Epithelial cell of proximal tubule (primary cell): ENCODE data around the gene LMOD1. TPM values are rescaled to one million over a fixed set of nuclear protein-coding genes. Genes with fewer than 3 reads are reported as not detected.

Experiments used
- DNase-seq: peaks from one replicate; pipeline ENCODE4 v3.0.0-alpha.2; 2011; ENCODE audit warnings: low read depth
- H3K4me3 ChIP-seq: 2 replicates; pipeline ENCODE4 v1.5.1; 2011; ENCODE audit warnings: low read depth, mild to moderate bottlenecking, low read length
- total RNA-seq: library from RNA; depleted of rRNA; stranded (reverse); fragments of >200 nt; gene quantifications from 2 replicates; pipeline ENCODE4 v1.2.3, GENCODE V29; 2015
- TF ChIP-seq, protein P1 (sequence below): conservative IDR thresholded peaks from 2 replicates; pipeline ENCODE4 v1.5.1; 2012; ENCODE audit warnings: low read depth, mild to moderate bottlenecking, low read length

LMOD1 gene
- total RNA-seq, 1 donor from 2014 or later = not detected

DNA sequence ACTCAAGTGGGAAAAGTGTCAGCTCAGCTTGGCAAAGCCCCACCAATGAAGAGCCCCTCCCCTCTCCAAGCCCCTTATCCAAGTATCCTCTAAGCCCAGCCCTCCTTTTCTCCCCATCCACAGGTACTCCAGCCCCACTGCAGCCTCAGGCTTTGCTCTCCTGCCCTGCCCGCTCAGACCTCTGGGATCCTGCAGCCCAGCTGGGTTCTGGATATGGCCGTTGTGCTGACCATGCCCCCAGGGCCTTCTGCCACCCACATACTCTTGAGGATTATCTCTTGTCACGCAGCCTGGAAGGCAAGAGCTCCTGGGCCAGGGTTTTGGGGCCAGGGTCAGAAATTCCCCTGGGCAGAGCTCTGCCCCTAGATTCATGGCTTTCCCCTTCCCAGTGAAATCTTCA is 52.9 kb downstream of the LMOD1 start:
- TF ChIP-seq, protein P1, sequence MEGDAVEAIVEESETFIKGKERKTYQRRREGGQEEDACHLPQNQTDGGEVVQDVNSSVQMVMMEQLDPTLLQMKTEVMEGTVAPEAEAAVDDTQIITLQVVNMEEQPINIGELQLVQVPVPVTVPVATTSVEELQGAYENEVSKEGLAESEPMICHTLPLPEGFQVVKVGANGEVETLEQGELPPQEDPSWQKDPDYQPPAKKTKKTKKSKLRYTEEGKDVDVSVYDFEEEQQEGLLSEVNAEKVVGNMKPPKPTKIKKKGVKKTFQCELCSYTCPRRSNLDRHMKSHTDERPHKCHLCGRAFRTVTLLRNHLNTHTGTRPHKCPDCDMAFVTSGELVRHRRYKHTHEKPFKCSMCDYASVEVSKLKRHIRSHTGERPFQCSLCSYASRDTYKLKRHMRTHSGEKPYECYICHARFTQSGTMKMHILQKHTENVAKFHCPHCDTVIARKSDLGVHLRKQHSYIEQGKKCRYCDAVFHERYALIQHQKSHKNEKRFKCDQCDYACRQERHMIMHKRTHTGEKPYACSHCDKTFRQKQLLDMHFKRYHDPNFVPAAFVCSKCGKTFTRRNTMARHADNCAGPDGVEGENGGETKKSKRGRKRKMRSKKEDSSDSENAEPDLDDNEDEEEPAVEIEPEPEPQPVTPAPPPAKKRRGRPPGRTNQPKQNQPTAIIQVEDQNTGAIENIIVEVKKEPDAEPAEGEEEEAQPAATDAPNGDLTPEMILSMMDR = no peak
- no peak for DNase-seq

DNA sequence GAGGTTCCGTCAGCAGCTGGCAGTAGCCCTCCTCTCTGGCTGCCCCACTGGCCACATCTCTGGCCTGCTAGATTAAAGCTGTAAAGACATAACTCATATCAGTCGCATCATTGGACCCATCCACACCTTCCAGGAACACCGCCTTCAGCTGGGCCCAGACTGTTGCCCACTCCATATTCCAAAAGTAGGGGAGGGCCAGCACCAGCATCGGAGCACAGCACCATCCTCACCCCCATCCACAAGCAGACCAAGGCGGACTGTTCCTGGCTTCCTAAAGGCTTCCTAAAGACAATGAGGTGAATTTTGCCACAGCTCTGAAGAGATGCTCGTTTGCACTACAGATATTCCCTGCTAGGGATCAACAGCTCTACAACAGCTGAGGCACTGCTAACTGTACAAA is 54.1 kb downstream of the LMOD1 start:
- TF ChIP-seq, protein P1 = no peak
- no peak overlapping the region for H3K4me3 ChIP-seq
- DNase-seq = no peak

More for the DNA sequence above, 52.9 kb downstream of the LMOD1 start:
- no peak overlapping the region for H3K4me3 ChIP-seq

GRCh38 chr1:201891451-201892045 is 54.8 kb downstream of the LMOD1 start:
- H3K4me3 ChIP-seq = no peak overlapping the region
- TF ChIP-seq, protein P1 = no peak
- no peak for DNase-seq

GRCh38 chr1:201890806-201891450 is 55.4 kb downstream of the LMOD1 start:
- DNase-seq = no peak
- H3K4me3 ChIP-seq = no peak overlapping the region
- TF ChIP-seq, protein P1 = no peak

- TF ChIP-seq, protein P1 = no peak
- DNase-seq = no peak
- no peak overlapping the region for H3K4me3 ChIP-seq
Measured at GRCh38 chr1:201890223-201890622, 56.1 kb downstream of the LMOD1 start.

GRCh38 chr1:201889090-201889968 is 57.0 kb downstream of the LMOD1 start:
- H3K4me3 ChIP-seq = peak overlapping the region; percentile 83
- no peak for DNase-seq
- TF ChIP-seq, protein P1 = no peak
